Kidney (tissue), 14 donors: ENCODE results near the gene KANK2. TPM values are rescaled to one million over a fixed set of nuclear protein-coding genes. Genes with fewer than 3 reads are reported as not detected.
A peak's percentile ranks its signal among the peaks of the same experiment; 100 is the strongest.

Experiments used
- DNase-seq, 5 donors: peaks; one replicate each; pipeline ENCODE4 v3.0.0-alpha.2; 2013 to 2020
- FAIRE-seq: peaks from 2 replicates; lab custom pipeline; 2012; peaks lifted over from hg19 to GRCh38; lab: Jason Lieb, UNC
- H3K27ac ChIP-seq, 2 donors: one replicate each; pipeline ENCODE4 v1.7.0; 2013; ENCODE audit warnings: low read depth in 2 of 2, low read length in 2 of 2, inconsistent platforms in 1 of 2
- H3K27me3 ChIP-seq: one replicate; pipeline ENCODE4 v1.7.1; 2013; ENCODE audit warnings: low read length, inconsistent platforms; ENCODE audit not compliant: control insufficient read depth, insufficient read depth
- H3K36me3 ChIP-seq, 3 donors: one replicate each; pipeline versions ENCODE4 v1.7.0 to v1.7.1; 2013; ENCODE audit warnings: low read length in 3 of 3, control low read depth in 1 of 3, inconsistent platforms in 1 of 3; ENCODE audit not compliant: insufficient read depth in 3 of 3, control insufficient read depth in 2 of 3
- H3K4me1 ChIP-seq, 3 donors: one replicate each; pipeline versions ENCODE4 v1.7.0 to v1.7.1; 2013; ENCODE audit warnings: low read length in 3 of 3, inconsistent platforms in 1 of 3, low read depth in 1 of 3; ENCODE audit not compliant: control insufficient read depth in 2 of 3, insufficient read depth in 2 of 3
- H3K4me3 ChIP-seq, 3 donors: one replicate each; pipeline versions ENCODE4 v1.7.0 to v1.8.1; 2013; ENCODE audit warnings: low read length in 3 of 3, control low read depth in 1 of 3, inconsistent platforms in 1 of 3
- H3K9ac ChIP-seq, 3 donors: one replicate each; pipeline versions ENCODE4 v1.7.0 to v1.7.1; 2013; ENCODE audit warnings: low read length in 3 of 3, control low read depth in 1 of 3, inconsistent platforms in 1 of 3
- H3K9me3 ChIP-seq, 3 donors: one replicate each; pipeline versions ENCODE4 v1.7.0 to v1.7.1; 2013; ENCODE audit warnings: low read length in 3 of 3, control low read depth in 1 of 3, inconsistent platforms in 1 of 3; ENCODE audit not compliant: control insufficient read depth in 2 of 3, insufficient read depth in 1 of 3
- intact Hi-C: fragments of 100-400 bp; cut with DNase I; formaldehyde crosslinking; loops from one replicate; pipeline ENCODE4 v1.11.1; 2022
- polyA plus RNA-seq: library from polyadenylated mRNA; stranded (reverse); fragments of 350-450 nt; fragmentation: Illumina TruSeq; extraction: RNeasy Lipid Tissue Mini Kit (QIAGEN cat#74804); gene quantifications from one replicate; pipeline ENCODE4 v1.2.3, GENCODE V29; 2014; ENCODE audit warnings: low read depth, low replicate concordance; ENCODE audit not compliant: insufficient read depth
- total RNA-seq: library from RNA; stranded (reverse); fragmentation: NEBNext Ultra II Directional; extraction: Animal tissue kit (Norgen Biotek cat#: 25700); gene quantifications from one replicate; pipeline ENCODE4 v1.2.1, GENCODE V29; 2021
- TF ChIP-seq, protein P1 (sequence below): IDR thresholded peaks from 3 replicates; pipeline ENCODE4 v1.5.1; 2012; ENCODE audit warnings: mild to moderate bottlenecking, moderate library complexity, borderline replicate concordance; ENCODE audit not compliant: insufficient read depth; ENCODE audit errors: extremely low read depth
- donor health status: control.
- donor health status: control.
- donor health status: control.
- donor health status: control.
- donor health status: control.
- donor health status: DM: yes; HTN: yes; CAD: no.
- donor health status: Normal renal cell carcinoma (clear cell type).

KANK2 gene
- total and polyA plus RNA-seq, 2 donors from 2014 or later: 37.5 to 119 TPM

DNA sequence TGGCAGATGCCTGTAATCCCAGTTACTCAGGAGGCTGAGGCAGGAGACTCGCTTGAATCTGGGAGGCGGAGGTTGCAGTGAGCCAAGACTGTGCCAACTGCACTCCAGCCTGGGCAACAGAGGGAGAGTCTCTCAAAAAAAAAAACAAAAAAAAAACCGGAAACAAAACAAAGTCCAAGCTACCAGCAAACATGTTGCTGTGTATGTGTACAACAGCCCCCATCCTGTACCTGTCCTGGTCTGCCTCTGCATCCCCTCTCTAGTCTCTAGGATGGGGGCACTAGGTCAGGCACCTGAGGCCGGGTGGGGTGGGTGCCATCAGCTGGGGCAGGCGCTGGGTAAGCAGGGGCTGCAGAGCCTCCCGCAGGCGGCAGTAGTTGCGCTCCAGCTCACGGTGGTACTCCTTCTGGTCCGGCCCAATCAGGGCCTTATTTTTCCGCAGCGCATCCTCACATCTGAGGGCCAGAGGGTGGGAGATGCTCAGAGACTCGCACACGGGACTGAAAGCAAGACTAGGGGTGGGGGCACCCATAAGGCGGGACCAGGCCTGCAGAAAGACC lies 2.8 kb upstream of the KANK2 start:
- H3K27ac ChIP-seq: no peak overlapping the region
- no peaks in the 10 kb centered on the region for H3K27me3 ChIP-seq
- H3K4me3 ChIP-seq: no peak overlapping the region
- intact Hi-C loops: loop anchor here (5.0 kb wide), 1 partner anchor 63 kb away; no protein-coding TSS in a partner anchor
- H3K9me3 ChIP-seq: no peaks in the 10 kb centered on the region
- H3K36me3 ChIP-seq: peaks cover 0 to 7% (median 2%) of the 10 kb centered on the region in 3 donors
- H3K4me1 ChIP-seq: peaks cover 2 to 29% (median 17%) of the 10 kb centered on the region in 3 donors
- TF ChIP-seq, protein P1, sequence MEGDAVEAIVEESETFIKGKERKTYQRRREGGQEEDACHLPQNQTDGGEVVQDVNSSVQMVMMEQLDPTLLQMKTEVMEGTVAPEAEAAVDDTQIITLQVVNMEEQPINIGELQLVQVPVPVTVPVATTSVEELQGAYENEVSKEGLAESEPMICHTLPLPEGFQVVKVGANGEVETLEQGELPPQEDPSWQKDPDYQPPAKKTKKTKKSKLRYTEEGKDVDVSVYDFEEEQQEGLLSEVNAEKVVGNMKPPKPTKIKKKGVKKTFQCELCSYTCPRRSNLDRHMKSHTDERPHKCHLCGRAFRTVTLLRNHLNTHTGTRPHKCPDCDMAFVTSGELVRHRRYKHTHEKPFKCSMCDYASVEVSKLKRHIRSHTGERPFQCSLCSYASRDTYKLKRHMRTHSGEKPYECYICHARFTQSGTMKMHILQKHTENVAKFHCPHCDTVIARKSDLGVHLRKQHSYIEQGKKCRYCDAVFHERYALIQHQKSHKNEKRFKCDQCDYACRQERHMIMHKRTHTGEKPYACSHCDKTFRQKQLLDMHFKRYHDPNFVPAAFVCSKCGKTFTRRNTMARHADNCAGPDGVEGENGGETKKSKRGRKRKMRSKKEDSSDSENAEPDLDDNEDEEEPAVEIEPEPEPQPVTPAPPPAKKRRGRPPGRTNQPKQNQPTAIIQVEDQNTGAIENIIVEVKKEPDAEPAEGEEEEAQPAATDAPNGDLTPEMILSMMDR: no peak
- H3K9ac ChIP-seq: no peak overlapping the region
- FAIRE-seq (no peak), DNase-seq (no peak)

DNA sequence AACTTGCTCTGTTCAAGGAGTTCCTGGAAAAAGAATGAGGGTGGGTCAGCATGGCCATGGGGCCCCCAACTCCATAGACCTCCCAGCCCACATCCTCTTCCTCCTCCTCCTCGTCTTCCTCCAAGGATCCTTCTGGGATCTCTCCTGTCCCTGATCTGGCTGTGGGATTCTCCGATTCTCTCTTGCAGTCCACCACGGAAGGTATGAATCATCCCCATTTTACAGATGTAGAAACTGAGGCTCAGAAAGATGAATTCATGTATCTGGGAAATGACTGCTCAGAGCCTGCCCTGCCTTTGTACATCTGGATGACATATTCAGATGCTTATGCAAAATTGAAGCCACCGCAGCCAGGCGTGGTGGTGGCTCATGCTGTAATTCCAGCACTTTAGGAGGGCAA lies 2.2 kb upstream of the KANK2 start:
- Histone ChIP-seq H3K4me1 (peaks cover 2 to 25% (median 13%) of the 10 kb centered on the region in 3 donors), H3K27me3 (no peaks in the 10 kb centered on the region), H3K9ac (no peak overlapping the region), H3K9me3 (no peaks in the 10 kb centered on the region), H3K4me3 (no peak overlapping the region), H3K36me3 (peaks cover 0 to 7% (median 2%) of the 10 kb centered on the region in 3 donors), H3K27ac (peak overlapping the region in 1 of 2 donors; percentile 20)
- FAIRE-seq (no peak), DNase-seq (no peak)
- intact Hi-C loops: no loop called here
- TF ChIP-seq, protein P1: no peak

DNA sequence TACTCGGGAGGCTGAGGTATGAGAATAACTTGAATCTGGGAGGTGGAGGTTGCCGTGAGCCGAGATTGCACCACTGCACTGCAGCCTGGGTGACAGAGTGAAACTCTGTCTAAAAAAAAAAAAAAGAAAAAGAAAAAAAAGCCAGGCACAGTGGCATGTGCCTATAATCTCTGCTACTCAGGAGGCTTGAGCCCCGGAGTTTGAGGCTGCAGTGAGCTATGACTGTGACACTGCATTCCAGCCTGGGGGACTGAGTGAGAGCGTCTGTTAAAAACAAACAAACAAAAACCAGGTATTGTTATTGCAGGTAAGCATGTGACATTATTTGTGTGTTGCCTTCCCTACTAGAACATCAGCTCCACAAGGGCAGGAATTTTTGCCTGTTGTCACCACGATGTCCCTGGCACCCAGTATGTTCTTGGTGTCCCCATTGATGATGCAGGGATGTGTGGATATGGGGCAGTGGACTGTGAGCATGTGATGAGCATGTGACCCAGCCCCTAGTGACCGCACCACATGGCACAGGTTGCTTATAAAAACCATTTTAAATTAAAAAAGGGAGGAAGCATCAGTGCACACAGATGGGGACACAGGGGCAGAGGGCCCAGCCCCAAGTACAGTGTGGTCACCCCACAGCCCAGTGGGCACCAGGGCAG lies 1.6 kb upstream of the KANK2 start:
- Histone ChIP-seq H3K4me3 (no peak overlapping the region), H3K27me3 (no peaks in the 10 kb centered on the region), H3K9me3 (no peaks in the 10 kb centered on the region), H3K36me3 (peaks cover 0 to 9% (median 2%) of the 10 kb centered on the region in 3 donors), H3K4me1 (peaks cover 2 to 19% (median 13%) of the 10 kb centered on the region in 3 donors), H3K9ac (peak overlapping the region in 1 of 3 donors; percentile 34), H3K27ac (peak overlapping the region in 1 of 2 donors; percentile 22)
- TF ChIP-seq, protein P1: no peak
- FAIRE-seq: no peak
- intact Hi-C loops: no loop called here
- no peak for DNase-seq
